Right ventricle myocardium superior (tissue), 1 donor: ENCODE results near the gene ADAMTSL3. TPM values are rescaled to one million over a fixed set of nuclear protein-coding genes. Genes with fewer than 3 reads are reported as not detected.

Experiments
- ATAC-seq: fragments of 200-7000 bp; cut with Tn5 transposase; one replicate; pipeline ENCODE4 v1.9.1; 2020; ENCODE audit warnings: mild to moderate bottlenecking; ENCODE audit not compliant: poor library complexity
- DNase-seq: peaks from one replicate; pipeline ENCODE4 v3.0.0-alpha.2; 2020
- intact Hi-C: fragments of 100-400 bp; cut with DNase I; formaldehyde crosslinking; loops from one replicate; pipeline ENCODE4 v1.11.2; 2022
- total RNA-seq: library from RNA; stranded (reverse); fragmentation: NEBNext Ultra II Directional; extraction: Animal tissue kit (Norgen Biotek cat#: 25700); gene quantifications from one replicate; pipeline ENCODE4 v1.2.1, GENCODE V29; 2021
- donor health status: DM: no; HTN: yes; CAD: no; lungs with severe emphysema.

The ADAMTSL3 gene
- total RNA-seq, 1 donor from 2014 or later = 10.5 TPM

DNA sequence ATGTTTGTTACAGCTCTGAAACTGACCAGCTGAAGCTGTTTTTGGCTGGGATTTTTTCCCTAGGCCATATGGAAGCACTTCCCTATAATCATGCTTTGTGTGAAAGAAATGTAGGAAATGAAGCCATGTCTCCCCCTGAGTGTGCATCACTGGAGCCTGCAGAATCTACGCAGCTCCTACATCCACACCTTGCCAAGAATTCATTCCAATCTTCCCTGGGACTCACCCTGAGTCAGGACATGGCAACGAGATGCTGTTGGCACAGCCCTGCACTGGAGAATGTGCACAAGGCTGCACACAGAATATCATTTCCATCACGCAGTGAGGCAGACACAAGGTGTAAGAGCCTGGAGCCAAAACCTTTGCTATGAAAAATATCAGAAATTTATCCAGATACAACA lies 189.5 kb downstream of the ADAMTSL3 start:
- ATAC-seq (peak; percentile 66), DNase-seq (peak; percentile 61)
- intact Hi-C loops = no loop called here

DNA sequence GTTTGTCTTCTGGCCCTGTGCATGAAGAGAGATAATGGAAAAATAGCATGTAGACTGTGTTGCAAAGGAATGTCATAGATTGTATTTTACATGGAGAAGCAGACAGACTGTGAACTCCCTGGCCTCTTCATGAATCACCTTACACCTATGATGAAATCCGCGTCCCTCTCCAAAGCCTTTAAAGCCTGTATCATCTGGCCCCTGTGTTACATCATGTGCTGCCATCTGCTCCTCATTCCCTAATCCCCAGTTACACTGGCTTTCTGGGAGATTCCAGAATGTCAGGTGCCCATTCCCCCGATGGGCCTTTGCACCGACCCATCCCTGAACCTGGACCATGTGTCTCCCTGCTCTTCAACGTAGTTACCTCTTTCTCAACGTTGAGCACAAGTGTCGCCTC lies 190.8 kb downstream of the ADAMTSL3 start:
- intact Hi-C loops = no loop called here
- ATAC-seq = no peak

DNA sequence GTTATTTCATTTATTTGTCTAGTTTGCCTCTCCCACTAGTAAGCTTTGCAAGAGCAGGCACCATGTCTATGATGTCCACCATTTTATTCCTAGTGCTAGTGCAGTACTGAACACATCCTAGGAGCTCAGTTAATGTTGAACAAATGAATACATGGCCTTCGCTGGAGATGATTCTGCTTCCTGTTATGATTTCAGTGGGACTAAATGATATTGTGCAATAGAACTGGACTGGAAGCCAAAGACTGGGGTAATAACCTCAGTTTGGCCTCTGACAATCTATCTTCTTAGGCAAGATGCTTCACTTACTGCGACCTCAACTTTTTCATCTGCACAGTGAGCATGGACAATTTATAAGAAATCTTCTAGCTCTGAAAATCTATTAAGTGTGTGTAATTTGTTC lies 191.3 kb downstream of the ADAMTSL3 start:
- DNase-seq (no peak), ATAC-seq (peak; percentile 67)
- intact Hi-C loops = no loop called here

More for the DNA sequence above, 190.8 kb downstream of the ADAMTSL3 start:
- DNase-seq = no peak

DNA sequence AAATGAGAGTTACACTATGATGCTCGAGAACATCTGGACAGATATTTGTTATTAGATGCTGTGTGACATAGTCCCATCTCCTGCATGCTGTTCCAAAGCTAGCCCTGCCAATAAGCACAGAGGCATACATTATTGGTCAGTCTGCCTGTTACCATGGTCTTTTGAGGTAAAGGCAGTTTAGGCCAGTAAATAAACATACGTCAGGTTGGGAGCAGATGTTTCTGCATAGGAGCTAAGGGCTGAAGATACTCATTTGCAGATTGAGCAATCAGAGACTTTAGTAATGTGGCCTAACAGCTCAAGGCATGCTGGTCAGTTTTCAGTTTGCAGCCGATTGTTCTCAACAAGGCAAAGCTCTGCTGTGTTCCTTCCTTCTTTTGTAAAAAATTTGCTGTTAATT lies 192.9 kb downstream of the ADAMTSL3 start:
- intact Hi-C loops = no loop called here
- DNase-seq (no peak), ATAC-seq (peak; percentile 30)

DNA sequence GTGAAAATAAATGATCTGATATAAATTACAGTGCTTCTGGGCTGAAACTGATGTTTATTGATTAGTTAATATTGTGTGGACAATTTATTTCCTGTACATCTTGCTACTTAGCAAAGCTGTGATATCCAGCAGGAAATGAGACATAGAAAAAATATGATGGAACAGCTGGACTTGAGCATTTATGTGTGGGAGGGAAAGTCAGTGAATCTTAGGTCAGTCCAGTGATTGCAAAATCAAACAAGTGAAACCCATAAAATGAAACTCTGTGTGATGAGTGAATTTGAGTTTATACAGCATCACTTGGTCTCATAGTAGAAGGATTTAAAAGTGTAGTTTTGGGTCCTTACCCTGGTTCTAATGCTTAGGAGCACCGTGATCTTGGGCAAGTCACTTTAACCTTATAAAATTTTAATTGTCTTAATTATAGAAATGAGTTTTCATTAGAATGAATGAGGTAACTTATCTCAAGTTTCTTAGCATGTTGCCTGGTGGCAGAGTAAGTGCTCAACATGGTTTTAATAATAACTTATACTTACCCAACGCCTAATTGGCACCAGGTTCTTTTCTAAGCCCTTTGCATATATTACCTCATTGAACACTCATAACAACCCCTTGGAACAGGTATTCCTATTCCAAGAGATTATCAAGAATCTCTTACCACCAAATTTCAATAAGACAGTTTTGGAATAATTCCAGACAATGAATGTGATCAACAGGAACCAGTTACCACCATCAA lies 194.6 kb downstream of the ADAMTSL3 start:
- ATAC-seq (peak; percentile 42), DNase-seq (no peak)
- intact Hi-C loops = no loop called here

DNA sequence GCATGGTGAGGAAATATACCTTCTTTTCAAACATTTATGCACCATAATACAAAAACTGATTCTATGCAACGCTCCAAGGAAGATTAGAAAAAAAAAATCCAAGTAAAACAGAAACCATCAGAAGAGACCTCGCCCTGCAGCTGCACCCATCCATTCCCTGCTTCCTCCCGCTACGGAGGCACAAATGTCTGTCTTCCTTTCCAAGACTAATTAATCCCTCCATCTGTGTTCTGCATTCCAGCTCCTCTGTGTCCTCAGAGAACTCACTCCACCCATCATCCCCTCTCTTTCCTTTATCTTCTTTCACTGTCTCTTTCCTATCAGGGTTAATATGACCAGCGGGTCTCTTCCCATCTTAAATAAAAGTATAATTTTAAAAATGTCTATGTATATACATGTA lies 196.1 kb downstream of the ADAMTSL3 start:
- DNase-seq (no peak), ATAC-seq (peak; percentile 18)
- intact Hi-C loops = no loop called here

DNA sequence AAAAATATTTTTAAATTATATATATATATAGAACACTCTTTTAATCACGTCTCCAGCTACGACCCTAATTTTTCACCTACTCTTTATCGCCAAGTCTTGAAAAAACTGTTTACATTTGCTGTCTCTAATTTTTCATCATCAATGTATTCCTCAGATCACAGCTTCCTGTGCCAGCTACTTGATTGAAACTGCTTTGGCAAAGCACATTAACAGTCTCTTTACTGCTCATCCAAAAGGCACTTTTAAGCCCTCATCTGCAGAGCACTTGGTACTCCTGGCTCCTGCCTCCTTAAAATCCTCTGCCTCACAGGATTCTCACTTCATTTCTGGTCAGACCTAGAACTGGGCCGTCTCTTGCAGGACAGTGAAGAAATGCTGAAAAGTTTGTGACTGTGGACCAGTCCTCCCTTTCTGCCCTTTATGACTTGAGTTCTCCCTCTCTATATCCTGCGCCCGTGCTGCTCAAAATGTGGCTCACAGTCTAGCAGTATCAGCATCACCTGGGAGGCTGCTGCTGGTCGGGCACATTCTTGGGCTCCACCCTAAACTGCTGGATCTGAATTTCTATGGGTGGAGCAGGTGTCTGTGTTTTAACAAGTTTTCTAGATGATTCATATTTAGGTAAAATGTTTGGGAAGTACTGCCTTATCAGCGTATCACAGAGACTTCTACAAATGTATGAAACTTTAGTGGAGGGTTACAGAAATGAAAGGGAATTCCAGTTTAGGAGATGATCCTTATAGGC lies 196.8 kb downstream of the ADAMTSL3 start:
- intact Hi-C loops = no loop called here
- no peak for ATAC-seq
- no peak for DNase-seq

DNA sequence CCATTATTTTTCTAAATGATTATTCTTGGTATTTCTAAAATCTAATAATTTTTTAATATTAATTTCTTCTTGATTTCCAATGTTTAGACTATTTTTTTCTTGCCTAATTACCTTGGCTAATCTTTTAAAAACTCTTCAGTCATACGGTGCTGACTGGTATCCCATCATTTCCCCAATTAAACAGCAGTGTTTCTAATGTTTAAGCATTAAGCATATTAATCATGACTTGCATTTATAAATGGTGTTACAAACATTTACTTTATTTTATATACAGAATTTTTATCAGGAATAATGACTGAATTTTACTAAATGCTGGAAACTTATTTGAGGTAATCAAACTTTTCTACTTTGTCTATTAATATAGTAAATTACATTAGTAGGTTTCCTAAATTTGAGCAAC lies 199.3 kb downstream of the ADAMTSL3 start:
- DNase-seq = no peak
- no peak for ATAC-seq
- intact Hi-C loops = no loop called here

DNA sequence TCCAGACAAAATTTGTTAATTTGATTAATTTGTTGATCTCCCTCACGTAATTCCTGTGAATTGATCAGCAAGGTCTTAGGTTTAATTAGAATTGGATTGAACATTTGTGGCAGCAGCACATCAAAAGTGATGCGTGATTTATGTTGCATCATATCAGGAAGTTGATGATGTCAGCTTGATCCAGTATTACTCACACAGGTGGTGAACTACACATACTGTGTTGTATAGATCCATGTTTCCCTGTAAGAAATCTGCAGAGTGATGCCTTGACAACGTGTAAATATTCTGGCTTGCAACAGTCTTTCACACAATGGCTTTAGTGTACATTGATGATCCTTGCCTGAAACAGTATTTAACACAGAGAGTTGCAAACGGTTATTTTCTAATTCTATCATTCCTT lies 200.4 kb downstream of the ADAMTSL3 start:
- DNase-seq = no peak
- intact Hi-C loops = no loop called here
- ATAC-seq = no peak

DNA sequence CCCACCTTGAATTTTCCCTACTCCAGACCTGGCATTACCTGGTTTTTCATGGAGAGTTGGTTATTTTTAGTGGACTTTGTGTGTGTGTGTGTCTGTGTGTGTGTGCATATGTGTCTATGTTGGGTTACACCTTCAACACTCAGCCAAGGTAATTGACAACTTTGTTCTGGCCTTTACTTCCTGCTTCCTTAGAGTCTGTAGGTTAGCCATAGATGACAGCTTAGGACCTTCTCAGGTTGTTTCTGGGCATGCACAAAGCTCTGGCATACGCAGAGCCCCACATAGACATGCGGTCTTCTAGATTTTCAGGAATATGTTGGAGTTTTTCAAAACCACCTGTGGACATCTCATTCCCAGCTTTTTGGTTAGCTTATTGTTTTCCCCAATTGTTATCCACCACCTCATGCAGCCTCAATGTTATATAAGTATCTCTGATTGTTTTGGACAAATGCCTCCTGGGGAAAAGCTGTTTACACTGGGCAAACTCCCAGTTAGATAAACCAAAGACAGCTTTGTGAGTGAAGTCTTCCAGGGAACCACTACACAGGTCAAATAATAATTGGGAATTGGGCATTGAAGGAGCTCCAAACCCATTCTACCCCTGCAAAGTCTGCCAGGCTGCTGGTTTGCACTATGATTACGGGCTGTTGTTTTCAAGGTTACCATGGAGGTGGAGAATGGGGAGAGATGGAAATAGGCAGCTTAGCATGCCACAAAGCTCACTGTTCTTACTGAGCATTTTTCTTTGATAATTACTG lies 201.2 kb downstream of the ADAMTSL3 start:
- ATAC-seq (peak; percentile 95), DNase-seq (no peak)
- intact Hi-C loops = no loop called here

DNA sequence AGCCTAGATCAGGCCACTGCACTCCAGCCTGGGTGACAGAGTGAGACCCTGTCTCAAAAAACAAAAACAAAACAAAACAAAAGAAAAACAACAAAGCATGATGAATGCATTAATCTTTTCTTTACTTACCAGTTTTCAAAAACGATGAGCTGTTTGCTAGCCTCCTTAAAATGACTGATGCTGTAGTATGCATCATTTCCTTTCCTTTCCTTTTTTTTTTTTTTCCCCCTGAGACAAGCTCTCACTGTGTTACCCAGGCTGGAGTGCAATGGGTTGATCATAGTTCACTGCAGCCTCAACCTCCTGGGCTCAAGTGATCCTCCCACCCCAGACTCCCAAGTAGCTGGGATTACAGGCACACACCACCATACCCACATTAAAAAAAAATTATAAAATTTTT lies 202.0 kb downstream of the ADAMTSL3 start:
- no peak for ATAC-seq
- intact Hi-C loops = no loop called here

DNA sequence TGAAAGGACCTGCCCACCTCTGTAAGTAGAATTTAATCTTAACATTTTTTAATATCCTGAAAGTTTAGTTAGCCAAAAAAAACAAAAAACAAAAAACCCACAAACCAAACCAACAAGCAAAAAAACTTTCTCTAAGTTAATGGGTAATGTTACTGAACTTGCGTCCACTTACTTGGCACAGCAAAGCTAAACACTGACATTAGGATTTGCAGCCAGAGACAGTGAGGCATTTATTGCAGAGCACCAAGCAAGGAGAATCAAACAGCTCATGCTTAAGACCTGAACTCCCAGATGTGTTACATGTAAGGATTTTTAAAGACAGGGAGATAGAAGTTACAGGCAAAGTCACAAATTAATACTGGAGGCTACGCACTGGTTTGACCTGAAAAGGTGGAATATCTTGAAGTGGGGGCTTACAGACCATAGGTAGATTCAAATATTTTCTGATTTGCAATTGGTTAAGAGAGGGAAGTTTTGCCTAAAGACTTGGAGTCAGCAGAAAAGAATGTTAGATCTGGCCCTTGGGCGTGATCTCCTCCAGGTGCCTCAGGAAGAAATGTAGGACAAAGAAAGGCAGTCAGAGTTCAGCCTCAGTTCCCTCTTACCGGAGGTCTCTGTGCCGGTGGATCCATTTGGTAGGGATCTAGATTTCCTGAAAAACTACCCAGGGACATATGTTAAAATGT lies 205.0 kb downstream of the ADAMTSL3 start:
- ATAC-seq = no peak
- DNase-seq = no peak
- intact Hi-C loops = no loop called here

More for the DNA sequence above, 202.0 kb downstream of the ADAMTSL3 start:
- DNase-seq = no peak

DNA sequence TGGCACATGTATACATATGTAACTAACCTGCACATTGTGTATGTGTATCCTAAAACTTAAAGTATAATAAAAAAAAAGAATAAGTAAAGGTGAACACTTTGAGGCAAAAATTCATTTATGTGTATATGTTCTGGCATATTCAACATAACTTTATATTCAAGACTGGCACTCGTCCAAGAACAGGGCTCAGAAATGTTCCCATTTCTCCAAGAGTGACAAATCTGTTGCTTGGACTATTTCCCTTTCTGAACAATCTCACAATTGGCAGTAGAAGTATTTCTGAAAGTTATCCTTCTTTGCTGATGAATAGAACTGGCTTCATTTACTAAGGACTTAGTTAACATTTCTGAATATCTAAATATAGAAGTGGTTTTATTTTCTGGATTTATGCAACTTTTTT lies 212.8 kb downstream of the ADAMTSL3 start:
- DNase-seq (no peak), ATAC-seq (no peak)
- intact Hi-C loops = no loop called here

DNA sequence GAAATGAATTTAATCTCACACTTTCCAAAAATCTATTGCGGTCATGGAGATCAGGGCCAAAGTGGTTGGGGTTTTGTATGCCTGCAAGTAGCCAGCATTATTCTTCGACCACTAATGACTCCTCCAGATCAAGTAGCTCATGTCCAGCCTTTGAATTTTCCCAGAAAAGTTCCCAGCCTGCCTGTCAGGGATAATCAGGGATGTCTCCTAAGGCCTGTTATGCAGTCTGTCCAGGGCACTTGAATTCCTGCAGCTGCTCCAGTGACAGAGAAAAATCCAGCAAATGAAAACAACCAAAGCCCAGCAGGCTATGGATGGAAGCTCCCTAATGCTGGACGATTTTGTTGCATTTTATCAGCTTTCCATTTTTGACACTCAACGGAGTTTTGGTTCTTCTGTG lies 215.4 kb downstream of the ADAMTSL3 start:
- intact Hi-C loops = no loop called here
- DNase-seq = no peak
- peak; percentile 83 for ATAC-seq

DNA sequence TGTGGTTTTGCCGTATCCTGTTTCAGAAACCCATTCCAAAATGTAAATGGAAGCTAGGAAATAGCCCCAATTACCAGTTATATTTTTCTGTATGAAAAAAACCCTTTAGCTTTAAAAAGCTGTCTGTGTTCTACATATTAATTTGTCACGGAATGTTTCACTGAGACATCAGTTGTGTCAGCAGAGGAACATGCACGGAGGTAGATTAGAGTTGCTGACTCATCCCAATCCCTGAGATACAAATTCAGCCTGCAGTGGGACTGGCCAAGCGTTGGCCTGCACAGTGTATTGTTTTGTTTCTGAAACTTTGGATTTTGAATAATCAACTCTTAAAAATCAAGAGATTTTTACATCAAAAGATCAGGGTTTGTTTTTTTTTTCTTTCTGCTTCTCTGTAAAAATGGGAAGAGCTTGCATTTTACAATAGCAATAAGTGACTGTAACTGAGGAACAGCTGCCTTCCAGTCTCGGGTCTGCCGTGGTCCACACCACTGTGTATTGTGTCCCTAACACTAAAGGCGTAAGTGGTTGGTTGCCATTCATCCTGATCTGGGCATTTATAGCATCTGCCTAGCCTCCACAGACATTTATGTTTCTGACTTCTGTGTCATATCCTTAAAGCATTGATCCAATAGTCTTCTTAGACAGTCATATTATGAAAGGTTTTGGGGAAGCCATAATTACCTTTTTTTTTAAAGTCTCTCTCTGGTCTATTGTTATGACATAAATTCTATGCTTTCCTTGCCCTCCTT lies 218.1 kb downstream of the ADAMTSL3 start:
- intact Hi-C loops = no loop called here
- peak; percentile 80 for ATAC-seq
- DNase-seq = no peak

DNA sequence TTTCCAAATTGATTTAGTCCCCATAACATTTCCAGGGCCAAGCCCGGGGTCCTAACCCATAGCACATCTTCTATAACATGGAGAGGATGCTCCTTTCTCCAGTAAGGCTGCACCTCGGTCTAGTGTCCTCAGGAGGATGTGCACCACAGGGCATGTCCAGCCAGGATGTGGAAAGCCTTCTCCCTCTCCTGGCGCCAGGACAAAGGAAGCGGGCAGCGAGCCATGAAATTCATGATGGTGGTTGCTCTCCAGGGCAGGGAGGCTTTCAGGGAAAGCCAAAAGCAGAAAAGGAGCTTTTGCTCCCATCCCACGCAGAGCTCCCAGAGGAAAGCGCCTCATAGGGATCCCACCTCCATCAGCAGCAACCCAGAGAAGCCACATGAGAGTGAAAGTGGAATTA lies 220.0 kb downstream of the ADAMTSL3 start:
- ATAC-seq = no peak
- no peak for DNase-seq
- intact Hi-C loops = no loop called here

DNA sequence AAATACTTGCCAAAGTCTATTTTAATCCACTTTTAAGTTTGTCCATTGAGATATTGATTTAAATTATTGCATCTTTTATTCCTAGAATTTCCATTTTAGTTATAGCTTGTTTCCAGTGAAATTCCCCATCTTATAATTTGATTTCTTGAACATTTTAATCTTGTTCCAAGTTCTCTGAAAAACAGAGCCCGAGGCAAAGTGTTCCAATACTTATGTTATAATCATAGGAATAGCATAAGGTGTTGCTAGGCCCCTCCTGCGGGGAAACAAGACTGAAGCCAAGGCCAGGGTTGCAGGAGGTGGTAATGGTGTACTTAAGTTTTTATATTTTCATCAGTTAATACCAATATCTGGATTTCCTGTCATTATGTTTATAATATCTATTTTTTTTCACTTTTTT lies 226.6 kb downstream of the ADAMTSL3 start:
- intact Hi-C loops = no loop called here
- DNase-seq (no peak), ATAC-seq (no peak)

DNA sequence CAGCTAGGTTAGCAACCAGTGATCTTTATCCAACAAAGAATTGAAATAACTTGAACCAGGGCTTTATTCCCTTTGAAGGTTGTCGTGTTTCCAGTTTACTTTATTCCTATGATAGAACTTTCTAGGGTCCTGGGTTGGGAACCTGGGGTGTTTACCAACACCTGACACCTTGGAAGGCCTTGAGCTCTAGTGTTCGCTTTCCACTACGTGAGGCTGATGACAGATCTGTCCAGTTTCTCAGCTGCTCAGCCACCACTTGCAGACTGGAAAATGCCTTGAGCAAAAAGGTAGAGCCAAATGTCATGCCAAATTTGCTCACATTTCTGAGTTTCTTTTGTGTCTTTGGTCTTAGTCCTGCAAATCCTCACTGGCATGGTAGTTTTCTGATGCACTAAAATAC lies 227.2 kb downstream of the ADAMTSL3 start:
- DNase-seq (no peak), ATAC-seq (no peak)
- intact Hi-C loops = no loop called here
